Stomach smooth muscle (tissue), 2 donors: Measurements from ENCODE around the gene DNAJB4.

Experiments used
- H3K27ac ChIP-seq: one replicate; pipeline ENCODE4 v1.7.0; 2013; ENCODE audit warnings: mild to moderate bottlenecking, low read length, inconsistent platforms
- H3K27me3 ChIP-seq, 2 donors: one replicate each; pipeline ENCODE4 v1.7.0; 2013; ENCODE audit warnings: low read length in 2 of 2; ENCODE audit not compliant: insufficient read depth in 2 of 2, control insufficient read depth in 1 of 2
- H3K36me3 ChIP-seq, 2 donors: one replicate each; pipeline ENCODE4 v1.7.0; 2013; ENCODE audit warnings: low read length in 2 of 2; ENCODE audit not compliant: control insufficient read depth in 2 of 2, insufficient read depth in 2 of 2
- H3K4me1 ChIP-seq: one replicate; pipeline ENCODE4 v1.7.0; 2013; ENCODE audit warnings: low read length; ENCODE audit not compliant: control insufficient read depth, insufficient read depth
- H3K4me3 ChIP-seq, 2 donors: one replicate each; pipeline ENCODE4 v1.7.0; 2013; ENCODE audit warnings: low read length in 2 of 2
- H3K9ac ChIP-seq, 2 donors: one replicate each; pipeline ENCODE4 v1.7.0; 2013; ENCODE audit warnings: low read length in 2 of 2, mild to moderate bottlenecking in 1 of 2
- H3K9me3 ChIP-seq, 2 donors: one replicate each; pipeline ENCODE4 v1.7.0; 2013; ENCODE audit warnings: low read length in 2 of 2; ENCODE audit not compliant: control insufficient read depth in 2 of 2
- donor health status: healthy.
- donor health status: Pancreatic carcinoma.

DNAJB4 gene

DNA sequence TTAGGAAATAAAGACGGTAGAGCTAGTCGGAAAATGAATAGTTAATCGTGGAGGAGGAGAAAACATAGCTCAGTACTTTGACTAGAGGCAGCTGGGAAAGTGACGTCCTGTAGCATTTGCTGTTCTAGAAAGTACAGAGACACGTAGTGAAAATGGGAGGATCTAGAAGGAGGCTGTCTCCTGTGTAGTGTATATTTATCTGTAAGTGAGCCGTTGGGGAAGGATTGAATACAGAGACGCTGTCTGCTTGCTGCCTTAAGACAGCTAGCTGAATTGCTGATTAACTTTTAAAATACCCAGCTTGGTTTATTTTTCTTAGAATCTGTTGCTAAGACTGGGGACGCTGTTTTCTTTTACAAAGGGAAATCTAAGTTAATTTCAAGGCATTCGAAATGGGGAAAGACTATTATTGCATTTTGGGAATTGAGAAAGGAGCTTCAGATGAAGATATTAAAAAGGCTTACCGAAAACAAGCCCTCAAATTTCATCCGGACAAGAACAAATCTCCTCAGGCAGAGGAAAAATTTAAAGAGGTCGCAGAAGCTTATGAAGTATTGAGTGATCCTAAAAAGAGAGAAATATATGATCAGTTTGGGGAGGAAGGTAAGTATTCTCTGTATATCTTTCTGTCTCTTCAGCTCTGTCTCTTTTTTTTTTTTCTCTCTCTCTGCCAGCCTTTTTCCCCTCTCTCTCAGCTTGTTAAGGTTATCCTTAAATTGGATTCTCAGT, at the start of gene DNAJB4:
DNAJB4 (plus strand) TSS at position 221 of the 729 bp plus-strand sequence; CDS start at position 393, 172 bp downstream.
- peak within 1 kb of the TSS; percentile 79 to 87 for H3K4me3 ChIP-seq
- H3K9me3 ChIP-seq = no peaks in the 10 kb centered on the region
- H3K9ac ChIP-seq = peak within 1 kb of the TSS; percentile 91 to 98
- no peaks in the 10 kb centered on the region for H3K27me3 ChIP-seq
- peak within 1 kb of the TSS; percentile 82 for H3K27ac ChIP-seq
- no peaks in the 10 kb centered on the region for H3K36me3 ChIP-seq
- no peaks in the 10 kb centered on the region for H3K4me1 ChIP-seq

DNA sequence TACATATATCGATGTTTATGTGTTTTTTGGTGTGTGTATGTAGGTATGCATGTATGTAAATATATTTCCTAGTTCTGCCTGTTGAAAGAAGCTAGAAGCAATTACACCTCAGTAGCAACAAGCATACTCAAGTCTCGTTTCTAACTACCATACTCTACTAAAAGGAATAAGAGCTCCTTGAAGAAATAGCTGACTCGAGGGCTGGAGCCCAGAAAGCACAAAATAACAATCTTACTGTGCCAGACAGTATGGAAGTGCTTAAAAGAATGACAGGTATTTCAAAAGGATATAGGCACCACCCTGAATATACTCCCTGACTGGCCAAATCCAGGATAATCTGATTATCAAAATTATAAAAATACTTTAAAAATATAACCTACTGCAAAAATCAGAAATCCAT, 49.0 kb upstream of the DNAJB4 start:
- Histone ChIP-seq H3K9ac (no peak overlapping the region), H3K4me1 (no peaks in the 10 kb centered on the region), H3K27me3 (no peaks in the 10 kb centered on the region), H3K27ac (no peak overlapping the region), H3K4me3 (no peak overlapping the region), H3K36me3 (peaks cover 37 to 42% of the 10 kb centered on the region in 2 donors), H3K9me3 (no peaks in the 10 kb centered on the region)

GRCh38 chr1:77956464-77956863, 48.3 kb upstream of the DNAJB4 start:
- peaks cover 37 to 50% of the 10 kb centered on the region in 2 donors for H3K36me3 ChIP-seq
- no peak overlapping the region for H3K27ac ChIP-seq
- H3K4me3 ChIP-seq = no peak overlapping the region
- no peaks in the 10 kb centered on the region for H3K4me1 ChIP-seq
- no peaks in the 10 kb centered on the region for H3K9me3 ChIP-seq
- no peak overlapping the region for H3K9ac ChIP-seq
- no peaks in the 10 kb centered on the region for H3K27me3 ChIP-seq

DNA sequence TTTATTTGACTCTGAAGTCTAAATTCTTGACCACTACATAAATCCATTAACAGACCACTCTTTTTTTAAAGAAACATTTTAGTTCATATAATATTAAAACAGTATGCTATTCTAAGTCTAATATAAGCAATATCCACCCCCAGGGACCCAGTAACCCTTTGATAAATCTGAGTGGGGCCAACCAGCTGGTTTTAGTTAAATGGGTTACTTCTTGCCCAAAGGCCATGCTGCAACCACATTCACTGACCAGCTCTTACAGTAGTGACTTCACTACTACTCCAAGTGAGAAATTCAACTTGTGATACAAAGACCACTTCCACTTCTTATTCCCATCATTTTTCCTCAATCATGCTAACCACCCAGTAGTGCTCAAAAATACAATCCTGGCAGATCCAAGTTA, 46.3 kb upstream of the DNAJB4 start:
- no peaks in the 10 kb centered on the region for H3K27me3 ChIP-seq
- H3K9me3 ChIP-seq = no peaks in the 10 kb centered on the region
- H3K4me1 ChIP-seq = no peaks in the 10 kb centered on the region
- peaks cover 43 to 64% of the 10 kb centered on the region in 2 donors for H3K36me3 ChIP-seq
- no peak overlapping the region for H3K27ac ChIP-seq
- no peak overlapping the region for H3K9ac ChIP-seq
- no peak overlapping the region for H3K4me3 ChIP-seq

DNA sequence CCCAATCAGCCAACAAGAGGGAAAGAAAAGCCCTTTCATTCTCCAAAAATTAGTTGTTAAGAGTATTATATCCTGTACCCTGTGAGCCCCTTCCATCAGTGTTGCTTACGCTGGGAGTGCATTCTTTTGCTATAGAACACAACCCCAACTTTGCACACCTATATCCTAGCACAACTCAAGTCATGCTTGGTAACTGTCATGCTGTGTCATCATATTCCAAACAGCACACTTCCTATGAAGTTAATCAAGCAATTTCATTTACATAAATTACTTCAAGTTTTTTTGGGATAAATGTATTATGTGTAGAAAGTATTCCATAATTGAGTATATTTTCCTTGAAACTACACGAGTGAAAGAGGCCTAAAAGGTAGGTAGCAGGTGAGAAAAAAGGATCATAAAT, 45.9 kb upstream of the DNAJB4 start:
- no peaks in the 10 kb centered on the region for H3K27me3 ChIP-seq
- H3K4me1 ChIP-seq = no peaks in the 10 kb centered on the region
- H3K36me3 ChIP-seq = peaks cover 47 to 67% of the 10 kb centered on the region in 2 donors
- H3K4me3 ChIP-seq = no peak overlapping the region
- no peak overlapping the region for H3K9ac ChIP-seq
- no peaks in the 10 kb centered on the region for H3K9me3 ChIP-seq
- H3K27ac ChIP-seq = no peak overlapping the region

GRCh38 chr1:77961392-77961791, 43.3 kb upstream of the DNAJB4 start:
- H3K36me3 ChIP-seq = peaks cover 54 to 61% of the 10 kb centered on the region in 2 donors
- no peaks in the 10 kb centered on the region for H3K4me1 ChIP-seq
- H3K27ac ChIP-seq = no peak overlapping the region
- H3K9me3 ChIP-seq = no peaks in the 10 kb centered on the region
- no peak overlapping the region for H3K9ac ChIP-seq
- no peaks in the 10 kb centered on the region for H3K27me3 ChIP-seq
- no peak overlapping the region for H3K4me3 ChIP-seq

- H3K27ac ChIP-seq = no peak overlapping the region
Measured at GRCh38 chr1:77966291-77966690, 38.4 kb upstream of the DNAJB4 start.

GRCh38 chr1:77970192-77970591, 34.5 kb upstream of the DNAJB4 start:
- Histone ChIP-seq H3K27ac (no peak overlapping the region), H3K9ac (no peak overlapping the region), H3K9me3 (no peaks in the 10 kb centered on the region), H3K4me1 (peaks cover 4% of the 10 kb centered on the region), H3K27me3 (no peaks in the 10 kb centered on the region), H3K4me3 (peak overlapping the region in 1 of 2 donors; percentile 20), H3K36me3 (peaks cover 16 to 17% of the 10 kb centered on the region in 2 donors)

More at GRCh38 chr1:77966291-77966690, 38.4 kb upstream of the DNAJB4 start:
- Histone ChIP-seq H3K9ac (no peak overlapping the region), H3K9me3 (no peaks in the 10 kb centered on the region), H3K36me3 (peaks cover 45 to 47% of the 10 kb centered on the region in 2 donors), H3K27me3 (no peaks in the 10 kb centered on the region), H3K4me3 (no peak overlapping the region), H3K4me1 (no peaks in the 10 kb centered on the region)

GRCh38 chr1:77972080-77972479, 32.7 kb upstream of the DNAJB4 start:
- H3K4me1 ChIP-seq = peaks cover 10% of the 10 kb centered on the region
- no peaks in the 10 kb centered on the region for H3K27me3 ChIP-seq
- no peaks in the 10 kb centered on the region for H3K9me3 ChIP-seq
- H3K9ac ChIP-seq = no peak overlapping the region
- peaks cover 3 to 7% of the 10 kb centered on the region in 2 donors for H3K36me3 ChIP-seq
- no peak overlapping the region for H3K4me3 ChIP-seq
- H3K27ac ChIP-seq = no peak overlapping the region

DNA sequence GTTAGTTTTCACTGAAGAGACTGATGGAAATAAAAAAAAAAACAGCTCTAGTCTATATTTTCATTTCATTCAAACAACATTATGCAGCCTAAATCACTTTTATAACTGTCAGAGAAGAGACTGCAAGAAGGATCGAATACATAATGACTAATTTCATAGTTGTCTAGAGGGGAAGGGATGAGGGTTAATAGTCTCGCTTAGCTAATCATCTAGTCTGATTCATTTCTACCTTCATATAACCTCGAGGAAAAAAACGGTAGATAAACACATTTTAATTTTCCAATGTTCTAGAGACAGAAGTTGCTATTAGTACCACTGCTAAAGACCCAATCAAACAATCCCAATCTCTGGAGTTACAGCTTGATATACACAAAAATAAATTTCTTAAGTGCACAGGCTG, 29.4 kb upstream of the DNAJB4 start:
- no peak overlapping the region for H3K27ac ChIP-seq
- H3K9ac ChIP-seq = peak overlapping the region in 1 of 2 donors; percentile 30
- peak overlapping the region; percentile 10 to 54 for H3K4me3 ChIP-seq
- peaks cover 14% of the 10 kb centered on the region for H3K4me1 ChIP-seq
- no peaks in the 10 kb centered on the region for H3K27me3 ChIP-seq
- no peaks in the 10 kb centered on the region for H3K9me3 ChIP-seq
- H3K36me3 ChIP-seq = no peaks in the 10 kb centered on the region

DNA sequence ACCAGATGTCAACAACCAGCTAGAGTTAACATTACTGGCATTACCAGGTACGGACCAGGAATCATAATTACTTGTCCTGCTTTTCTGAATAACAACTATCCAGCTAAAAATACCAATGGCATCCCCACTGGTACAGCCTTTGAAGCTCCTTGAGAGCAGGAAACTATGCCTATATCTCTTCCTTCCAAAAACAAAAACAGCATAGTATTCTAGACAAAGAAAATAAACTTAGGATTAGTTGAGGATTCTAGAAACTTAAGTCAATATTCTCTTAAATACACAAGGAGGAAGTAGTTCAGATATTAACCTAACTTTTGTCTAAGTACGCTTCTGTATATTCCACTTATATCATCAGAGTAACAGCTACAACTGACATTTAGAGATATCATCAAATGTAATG, 28.8 kb upstream of the DNAJB4 start:
- Histone ChIP-seq H3K36me3 (no peaks in the 10 kb centered on the region), H3K27ac (no peak overlapping the region), H3K27me3 (no peaks in the 10 kb centered on the region), H3K9ac (peak overlapping the region in 1 of 2 donors; percentile 30), H3K9me3 (no peaks in the 10 kb centered on the region), H3K4me1 (peaks cover 14% of the 10 kb centered on the region), H3K4me3 (peak overlapping the region; percentile 10 to 54)
